Hepatocyte (in vitro differentiated cells): ENCODE data around the gene COL4A2.

Experiments
- EZH2 ChIP-seq: fragments of 200-600 bp; sonication (generic); IDR thresholded peaks from 2 replicates; pipeline ENCODE4 v1.6.1; 2016; ENCODE audit warnings: antibody characterized with exemption, mild to moderate bottlenecking, borderline replicate concordance
- TF ChIP-seq, protein P1 (sequence below): fragments of 200-600 bp; sonication (generic); IDR thresholded peaks from 2 replicates; pipeline ENCODE4 v1.5.1; 2016; ENCODE audit warnings: antibody characterized with exemption, mild to moderate bottlenecking; ENCODE audit not compliant: poor library complexity

DNA sequence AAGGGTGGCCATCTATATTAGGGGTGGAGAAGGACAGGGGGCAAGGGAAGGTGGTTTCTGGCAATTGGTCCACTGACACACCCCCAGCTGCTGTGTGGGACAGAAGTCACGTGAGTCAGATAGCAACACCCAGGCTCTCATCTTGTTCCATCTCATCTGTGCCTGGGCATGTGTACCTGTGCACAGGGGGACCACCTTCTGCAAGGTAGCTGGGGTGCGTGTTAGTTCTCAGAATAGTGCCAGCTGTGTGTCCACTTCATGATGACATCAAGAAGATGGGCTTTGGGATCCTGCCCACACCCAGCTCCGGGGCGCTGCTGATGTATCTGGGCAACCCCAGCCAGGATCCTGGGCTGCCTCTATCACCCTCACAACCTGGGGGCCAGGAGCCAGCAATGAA lies 38.6 kb downstream of the COL4A2 start:
- TF ChIP-seq, protein P1, sequence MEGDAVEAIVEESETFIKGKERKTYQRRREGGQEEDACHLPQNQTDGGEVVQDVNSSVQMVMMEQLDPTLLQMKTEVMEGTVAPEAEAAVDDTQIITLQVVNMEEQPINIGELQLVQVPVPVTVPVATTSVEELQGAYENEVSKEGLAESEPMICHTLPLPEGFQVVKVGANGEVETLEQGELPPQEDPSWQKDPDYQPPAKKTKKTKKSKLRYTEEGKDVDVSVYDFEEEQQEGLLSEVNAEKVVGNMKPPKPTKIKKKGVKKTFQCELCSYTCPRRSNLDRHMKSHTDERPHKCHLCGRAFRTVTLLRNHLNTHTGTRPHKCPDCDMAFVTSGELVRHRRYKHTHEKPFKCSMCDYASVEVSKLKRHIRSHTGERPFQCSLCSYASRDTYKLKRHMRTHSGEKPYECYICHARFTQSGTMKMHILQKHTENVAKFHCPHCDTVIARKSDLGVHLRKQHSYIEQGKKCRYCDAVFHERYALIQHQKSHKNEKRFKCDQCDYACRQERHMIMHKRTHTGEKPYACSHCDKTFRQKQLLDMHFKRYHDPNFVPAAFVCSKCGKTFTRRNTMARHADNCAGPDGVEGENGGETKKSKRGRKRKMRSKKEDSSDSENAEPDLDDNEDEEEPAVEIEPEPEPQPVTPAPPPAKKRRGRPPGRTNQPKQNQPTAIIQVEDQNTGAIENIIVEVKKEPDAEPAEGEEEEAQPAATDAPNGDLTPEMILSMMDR = no peak
- TF ChIP-seq EZH2 = no peak
